Tongue (tissue), 2 donors: Measurements from ENCODE around the gene WDHD1. TPM values are rescaled to one million over a fixed set of nuclear protein-coding genes. Genes with fewer than 3 reads are reported as not detected.

Experiments used
- DNase-seq: peaks from one replicate; pipeline ENCODE4 v3.0.0-alpha.2; 2015
- total RNA-seq: library from RNA; depleted of rRNA; stranded (reverse); fragments of >200 nt; gene quantifications from one replicate; pipeline ENCODE4 v1.2.3, GENCODE V29; 2014

WDHD1 gene
- total RNA-seq, result 13.3 TPM

GRCh38 chr14:55026793-55027561 lies at the start of gene WDHD1, which contains the start of gene SOCS4:
WDHD1 (minus strand) TSS chr14:55027099; CDS start chr14:55026787, 312 bp downstream.
SOCS4 (plus strand) TSS chr14:55027236; CDS start chr14:55043042, 15,806 bp downstream.
- peak; percentile 97 for DNase-seq

- DNase-seq, result no peak
Observed at GRCh38 chr14:55075628-55076175, 48.8 kb upstream of the WDHD1 start.

- peak; percentile 28 for DNase-seq
Observed at GRCh38 chr14:55074662-55075061, 47.8 kb upstream of the WDHD1 start.

- DNase-seq, result no peak
Observed at GRCh38 chr14:55073856-55074255, 47.0 kb upstream of the WDHD1 start.

- DNase-seq, result peak; percentile 76
Observed at GRCh38 chr14:55071870-55072640, 45.2 kb upstream of the WDHD1 start.

- DNase-seq, result no peak
Observed at GRCh38 chr14:55070981-55071411, 44.1 kb upstream of the WDHD1 start.

GRCh38 chr14:55066223-55066622 lies 39.3 kb upstream of the WDHD1 start:
- no peak for DNase-seq

- no peak for DNase-seq
Observed at GRCh38 chr14:55065411-55065810, 38.5 kb upstream of the WDHD1 start.

GRCh38 chr14:55064896-55065295 lies 38.0 kb upstream of the WDHD1 start:
- DNase-seq, result peak; percentile 28

GRCh38 chr14:55062517-55063351 lies 35.8 kb upstream of the WDHD1 start:
- no peak for DNase-seq

- DNase-seq, result no peak
Observed at GRCh38 chr14:55059333-55059732, 32.4 kb upstream of the WDHD1 start.

GRCh38 chr14:55057919-55058318 lies 31.0 kb upstream of the WDHD1 start:
- no peak for DNase-seq

- no peak for DNase-seq
Observed at GRCh38 chr14:55054098-55054497, 27.2 kb upstream of the WDHD1 start.

- DNase-seq, result no peak
Observed at GRCh38 chr14:55053500-55053899, 26.6 kb upstream of the WDHD1 start.

- no peak for DNase-seq
Observed at GRCh38 chr14:55053018-55053417, 26.1 kb upstream of the WDHD1 start.

GRCh38 chr14:55052269-55052930 lies 25.5 kb upstream of the WDHD1 start:
- DNase-seq, result peak; percentile 50

GRCh38 chr14:55051423-55052268 lies 24.7 kb upstream of the WDHD1 start, which contains the start of gene MAPK1IP1L:
MAPK1IP1L (plus strand) TSS chr14:55051647; CDS start chr14:55061684, 10,037 bp downstream.
- peak; percentile 96 for DNase-seq

GRCh38 chr14:55051165-55051422 lies 24.2 kb upstream of the WDHD1 start:
- DNase-seq, result no peak

GRCh38 chr14:55048900-55049436 lies 22.1 kb upstream of the WDHD1 start:
- no peak for DNase-seq

GRCh38 chr14:55047301-55048053 lies 20.6 kb upstream of the WDHD1 start:
- DNase-seq, result no peak
